Gastroesophageal sphincter (tissue), 4 donors: ENCODE measurements around the gene COX10. TPM values are rescaled to one million over a fixed set of nuclear protein-coding genes. Genes with fewer than 3 reads are reported as not detected.

Experiments
- ATAC-seq: fragments of 150-250 bp; one replicate; pipeline ENCODE4 v1.9.1; 2016; ENCODE audit warnings: mild to moderate bottlenecking, moderate library complexity
- H3K27ac ChIP-seq, 4 donors: fragments of 200-600 bp; sonication (generic) in 3 of 4; 1 replicate in 3 of 4; 2 replicates in 1 of 4; pipeline ENCODE4 v1.5.1; 2016 to 2019
- H3K27me3 ChIP-seq: fragments of 200-600 bp; sonication (generic); one replicate; pipeline ENCODE4 v1.5.1; 2019
- H3K36me3 ChIP-seq, 2 donors: fragments of 200-600 bp; sonication (generic); one replicate each; pipeline ENCODE4 v1.5.1; 2019; ENCODE audit warnings: control low read depth in 1 of 2
- H3K4me1 ChIP-seq, 3 donors: fragments of 200-600 bp; sonication (generic); 1 replicate in 2 of 3; 2 replicates in 1 of 3; pipeline ENCODE4 v1.5.1; 2016 to 2019; ENCODE audit warnings: control low read depth in 2 of 3
- H3K4me3 ChIP-seq, 2 donors: fragments of 200-600 bp; sonication (generic); one replicate each; pipeline ENCODE4 v1.5.1; 2019; ENCODE audit warnings: mild to moderate bottlenecking in 1 of 2, moderate library complexity in 1 of 2
- H3K9me3 ChIP-seq, 3 donors: fragments of 200-600 bp; sonication (generic); one replicate each; pipeline ENCODE4 v1.5.1; 2017 to 2019; ENCODE audit warnings: control low read depth in 2 of 3
- CTCF ChIP-seq, 4 experiments: fragments of 200-600 bp in 2 of 4; fragments of 450-650 bp in 2 of 4; sonication (generic) in 1 of 4; IDR thresholded peaks; one replicate each; pipeline ENCODE4 v1.5.1; 2017 to 2019; ENCODE audit warnings: antibody characterized with exemption in 4 of 4, mild to moderate bottlenecking in 2 of 4, moderate library complexity in 2 of 4
- EP300 ChIP-seq: sonication (generic); formaldehyde crosslinking; IDR thresholded peaks from one replicate; pipeline ENCODE4 v1.6.1; 2017; ENCODE audit warnings: antibody characterized with exemption, mild to moderate bottlenecking
- POLR2A ChIP-seq, 2 donors: fragments of 450-650 bp; IDR thresholded peaks; one replicate each; pipeline ENCODE4 v1.6.1; 2017; ENCODE audit warnings: antibody characterized with exemption in 2 of 2, mild to moderate bottlenecking in 2 of 2, moderate library complexity in 1 of 2
- POLR2AphosphoS5 ChIP-seq: sonication (generic); formaldehyde crosslinking; IDR thresholded peaks from one replicate; pipeline ENCODE4 v1.6.1; 2017; ENCODE audit warnings: antibody characterized with exemption
- WGBS, 2 donors: methylation state at CpG; one replicate each; pipeline ENCODE4 v1.1.5; 2018; ENCODE audit warnings: low coverage in 1 of 2; 5-methylcytosine and 5-hydroxymethylcytosine counted together
- small RNA-seq, 4 donors: library from RNA; depleted of rRNA; stranded (forward); fragments of <200 nt; gene quantifications; one replicate each; pipeline ENCODE3, GENCODE V24; 2016
- total RNA-seq, 4 donors: library from RNA; depleted of rRNA; stranded (reverse); fragments of >200 nt; gene quantifications; one replicate each; pipeline ENCODE4 v1.1.0, GENCODE V29; 2016

COX10 gene
- total RNA-seq, 4 donors from 2014 or later: 20.3 to 30.0 (median 26.5) TPM

- no peak overlapping the region for H3K27ac ChIP-seq
- 64 to 76% methylated on average over 3 of the region's 3 CpGs for WGBS, 2 donors
- H3K27me3 ChIP-seq: no peaks in the 10 kb centered on the region
- no peaks in the 10 kb centered on the region for H3K9me3 ChIP-seq
- no peak for ATAC-seq
- H3K4me3 ChIP-seq: no peak overlapping the region
- H3K36me3 ChIP-seq: no peaks in the 10 kb centered on the region
- TF ChIP-seq CTCF (IDR thresholded peaks at IDR 0.05) (no peak), EP300 (no peak), POLR2AphosphoS5 (no peak), POLR2A (IDR thresholded peaks at IDR 0.05) (no peak)
- H3K4me1 ChIP-seq: no peaks in the 10 kb centered on the region
Observed at GRCh38 chr17:14245629-14246028, 176.3 kb downstream of the COX10 start.

Small RNAs within 50 kb of the gene (small RNA-seq; reads per million reads assigned to genes)
- 0 reads per million in 4 donors for gene RF00090

Other genes with a start within 250 kb of the COX10 start
- not detected for gene CDRT15, start 167.4 kb downstream of the COX10 start, total RNA-seq
- gene HS3ST3B1, start 231.6 kb downstream of the COX10 start, total RNA-seq: 1 to 10 TPM; 2.6 to 4.2 (median 3.1) TPM